Measurements from ENCODE around the gene ZDHHC8. TPM values are rescaled to one million over a fixed set of nuclear protein-coding genes. Genes with fewer than 3 reads are reported as not detected.

The ZDHHC8 gene
- total RNA-seq, 1 donor from 2014 or later = 42.4 TPM

GRCh38 chr22:20093418-20094196, 38.0 kb upstream of the ZDHHC8 start:
- Histone ChIP-seq H3K4me3 (no peak overlapping the region), H3K36me3 (peaks cover 97% of the 10 kb centered on the region), H3K4me1 (peaks cover 9% of the 10 kb centered on the region), H3K9me3 (replicated peaks) (peaks cover 4% of the 10 kb centered on the region), H3K27ac (replicated peaks) (peak overlapping the region; percentile 75), H3K27me3 (ENCODE audit: low read depth) (no peaks in the 10 kb centered on the region)
- intact Hi-C loops (cut with micrococcal nuclease) = no loop called here
- peak; percentile 78 for DNase-seq
- no peak for TF ChIP-seq CTCF (IDR thresholded peaks at IDR 0.05; ENCODE audit: borderline replicate concordance)

GRCh38 chr22:20094197-20094807, 37.3 kb upstream of the ZDHHC8 start:
- Histone ChIP-seq H3K36me3 (peaks cover 97% of the 10 kb centered on the region), H3K27ac (replicated peaks) (peak overlapping the region; percentile 75), H3K4me1 (peaks cover 9% of the 10 kb centered on the region), H3K4me3 (no peak overlapping the region), H3K27me3 (ENCODE audit: low read depth) (no peaks in the 10 kb centered on the region), H3K9me3 (replicated peaks) (peaks cover 4% of the 10 kb centered on the region)
- DNase-seq = no peak
- no peak for TF ChIP-seq CTCF (IDR thresholded peaks at IDR 0.05; ENCODE audit: borderline replicate concordance)
- intact Hi-C loops (cut with micrococcal nuclease) = no loop called here

GRCh38 chr22:20095521-20095920, 36.1 kb upstream of the ZDHHC8 start:
- Histone ChIP-seq H3K36me3 (peaks cover 96% of the 10 kb centered on the region), H3K27me3 (ENCODE audit: low read depth) (no peaks in the 10 kb centered on the region), H3K9me3 (replicated peaks) (peaks cover 4% of the 10 kb centered on the region), H3K27ac (replicated peaks) (no peak overlapping the region), H3K4me3 (no peak overlapping the region), H3K4me1 (peaks cover 9% of the 10 kb centered on the region)
- no peak for DNase-seq
- no peak for TF ChIP-seq CTCF (IDR thresholded peaks at IDR 0.05; ENCODE audit: borderline replicate concordance)
- intact Hi-C loops (cut with micrococcal nuclease) = no loop called here

- H3K4me3 ChIP-seq = no peak overlapping the region
- no peaks in the 10 kb centered on the region for H3K27me3 ChIP-seq (ENCODE audit: low read depth)
- H3K36me3 ChIP-seq = peaks cover 96% of the 10 kb centered on the region
- no peak overlapping the region for H3K27ac ChIP-seq (replicated peaks)
- TF ChIP-seq CTCF (IDR thresholded peaks at IDR 0.05; ENCODE audit: borderline replicate concordance) = no peak
- H3K9me3 ChIP-seq (replicated peaks) = peaks cover 4% of the 10 kb centered on the region
- no peak for DNase-seq
- intact Hi-C loops (cut with micrococcal nuclease) = no loop called here
- peaks cover 9% of the 10 kb centered on the region for H3K4me1 ChIP-seq
Observed at GRCh38 chr22:20096574-20097420, 34.8 kb upstream of the ZDHHC8 start.

- intact Hi-C loops (cut with micrococcal nuclease) = no loop called here
Observed at GRCh38 chr22:20099099-20099711, 32.4 kb upstream of the ZDHHC8 start.

More at GRCh38 chr22:20099099-20099711, 32.4 kb upstream of the ZDHHC8 start:
- H3K27me3 ChIP-seq (ENCODE audit: low read depth) = no peaks in the 10 kb centered on the region
- H3K36me3 ChIP-seq = peaks cover 89% of the 10 kb centered on the region
- TF ChIP-seq CTCF (IDR thresholded peaks at IDR 0.05; ENCODE audit: borderline replicate concordance) = no peak
- DNase-seq = no peak
- H3K27ac ChIP-seq (replicated peaks) = no peak overlapping the region
- H3K4me1 ChIP-seq = peaks cover 1% of the 10 kb centered on the region
- H3K4me3 ChIP-seq = no peak overlapping the region
- peaks cover 4% of the 10 kb centered on the region for H3K9me3 ChIP-seq (replicated peaks)

Data from left ventricle myocardium inferior (tissue), 1 donor.